AG04450 (cell line): ENCODE measurements around the gene C6orf132. TPM values are rescaled to one million over a fixed set of nuclear protein-coding genes. Genes with fewer than 3 reads are reported as not detected.
A peak's percentile ranks its signal among the peaks of the same experiment; 100 is the strongest.

ENCODE experiments used
- CTCF ChIA-PET: fragments of 300-600, 350-600 bp; formaldehyde crosslinking; extraction: SDS; loops from one replicate; lab custom pipeline; 2022; ENCODE audit warnings: antibody characterized with exemption, inconsistent platforms; lab: Charles Lee
- POLR2A ChIA-PET: fragments of 350-600 bp; formaldehyde crosslinking; extraction: SDS; loops from one replicate; lab custom pipeline; 2021; ENCODE audit warnings: antibody characterized with exemption, inconsistent platforms; lab: Yijun Ruan, JAX
- DNase-seq: peaks from one replicate; pipeline ENCODE4 v3.0.0-alpha.2; 2011; ENCODE audit warnings: low read depth, low spot score
- H3K27ac ChIP-seq: one replicate; pipeline ENCODE4 v1.5.1; 2012; ENCODE audit warnings: low read depth, low read length, control low read depth
- H3K27me3 ChIP-seq: one replicate; pipeline ENCODE4 v1.6.0; 2012; ENCODE audit warnings: low read length; ENCODE audit not compliant: control insufficient read depth, insufficient read depth
- H3K4me3 ChIP-seq: 2 replicates; pipeline ENCODE4 v1.5.1; 2011; ENCODE audit warnings: mild to moderate bottlenecking, low read depth, low read length, control low read depth
- H3K9me3 ChIP-seq: 2 replicates; pipeline ENCODE4 v1.5.1; 2012; ENCODE audit warnings: low read length; ENCODE audit not compliant: control insufficient read depth, insufficient read depth
- CTCF ChIP-seq: IDR thresholded peaks from 2 replicates; pipeline ENCODE4 v1.5.1; 2011; ENCODE audit warnings: low read depth, low read length, control low read depth, inconsistent platforms
- polyA plus RNA-seq: library from polyadenylated mRNA; depleted of rRNA; stranded (reverse); fragments of >200 nt; gene quantifications from 2 replicates; pipeline ENCODE4 v1.2.3, GENCODE V29; 2011

C6orf132 gene
- polyA plus RNA-seq, 1 experiment, result 0.68 TPM

DNA sequence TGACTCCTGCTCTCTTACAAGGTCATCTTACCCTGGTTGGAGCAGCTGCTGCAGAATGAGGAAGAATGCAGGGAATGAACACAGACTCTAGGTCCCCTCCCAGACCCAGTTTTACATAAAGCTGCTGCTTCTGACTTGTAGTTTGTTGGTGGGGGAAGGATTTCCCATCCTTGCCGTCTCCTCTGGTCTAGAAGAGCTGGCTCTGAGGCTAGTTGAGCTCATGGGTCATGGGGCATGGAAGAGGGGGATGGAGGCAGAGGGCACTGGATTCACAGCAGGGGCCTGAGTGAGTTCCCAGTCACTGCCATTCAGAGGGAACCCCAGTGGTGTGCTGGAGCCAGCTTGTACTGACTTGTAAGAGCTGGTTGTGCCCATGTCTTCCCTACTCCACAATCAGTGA lies 21.6 kb upstream of the C6orf132 start:
- DNase-seq, result peak; percentile 39
- no peak for TF ChIP-seq CTCF
- no peak overlapping the region for H3K4me3 ChIP-seq
- no peak overlapping the region for H3K27ac ChIP-seq
- POLR2A ChIA-PET, result interaction anchor here (0.6 to 1.3 kb wide), 6 partner anchors 16 to 105 kb away, joined by 3 to 5 read pairs (median 3); partner anchors contain the start of gene C6orf132
- CTCF ChIA-PET, result interaction anchor here (0.7 to 2.8 kb wide), 8 partner anchors 16 to 384 kb away, joined by 3 to 24 read pairs (median 4); no protein-coding TSS in a partner anchor
- H3K27me3 ChIP-seq, result peaks cover 6% of the 10 kb centered on the region
- H3K9me3 ChIP-seq, result no peaks in the 10 kb centered on the region

GRCh38 chr6:42162812-42163211 lies 20.4 kb upstream of the C6orf132 start:
- ChIA-PET POLR2A (no interaction called here), CTCF (interaction anchor here (0.7 to 1.3 kb wide), 2 partner anchors 52 to 383 kb away, joined by 3 read pairs; partner anchors contain the start of gene FRS3)
- TF ChIP-seq CTCF, result no peak

DNA sequence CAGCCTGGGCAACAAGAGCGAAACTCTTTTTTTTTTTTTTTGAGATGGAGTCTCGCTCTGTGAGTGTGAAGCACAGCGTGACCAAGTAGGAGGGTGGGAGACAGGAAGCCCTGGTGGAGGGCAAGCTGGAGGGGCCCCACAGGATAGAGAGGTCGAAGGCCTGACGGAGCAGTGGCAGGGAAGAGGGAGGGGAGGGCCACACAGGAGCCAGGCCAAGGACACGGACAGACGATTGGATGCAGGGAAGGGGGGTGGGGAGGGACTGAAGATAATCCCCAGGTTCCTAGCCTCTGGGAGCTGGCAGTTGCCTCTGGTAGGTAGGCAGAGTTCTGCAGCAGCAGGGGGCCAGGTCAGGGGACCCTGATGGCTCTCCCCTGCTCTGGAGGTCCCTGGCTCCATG lies 20.0 kb upstream of the C6orf132 start:
- peaks cover 3% of the 10 kb centered on the region for H3K27me3 ChIP-seq
- ChIA-PET CTCF (interaction anchor here (0.7 to 1.3 kb wide), 4 partner anchors 19 to 383 kb away, joined by 3 to 4 read pairs (median 3); partner anchors contain the start of gene FRS3), POLR2A (no interaction called here)
- DNase-seq, result no peak
- no peak for TF ChIP-seq CTCF
- no peak overlapping the region for H3K27ac ChIP-seq
- H3K4me3 ChIP-seq, result no peak overlapping the region
- no peaks in the 10 kb centered on the region for H3K9me3 ChIP-seq

More at GRCh38 chr6:42162812-42163211, 20.4 kb upstream of the C6orf132 start:
- Histone ChIP-seq H3K27ac (no peak overlapping the region), H3K9me3 (no peaks in the 10 kb centered on the region), H3K4me3 (no peak overlapping the region), H3K27me3 (peaks cover 3% of the 10 kb centered on the region)
- no peak for DNase-seq

- H3K27me3 ChIP-seq, result peaks cover 3% of the 10 kb centered on the region
- ChIA-PET CTCF (no interaction called here), POLR2A (no interaction called here)
- H3K4me3 ChIP-seq, result no peak overlapping the region
- H3K9me3 ChIP-seq, result no peaks in the 10 kb centered on the region
- no peak for TF ChIP-seq CTCF
- H3K27ac ChIP-seq, result no peak overlapping the region
- no peak for DNase-seq
Observed at GRCh38 chr6:42159431-42160024, 17.1 kb upstream of the C6orf132 start.

DNA sequence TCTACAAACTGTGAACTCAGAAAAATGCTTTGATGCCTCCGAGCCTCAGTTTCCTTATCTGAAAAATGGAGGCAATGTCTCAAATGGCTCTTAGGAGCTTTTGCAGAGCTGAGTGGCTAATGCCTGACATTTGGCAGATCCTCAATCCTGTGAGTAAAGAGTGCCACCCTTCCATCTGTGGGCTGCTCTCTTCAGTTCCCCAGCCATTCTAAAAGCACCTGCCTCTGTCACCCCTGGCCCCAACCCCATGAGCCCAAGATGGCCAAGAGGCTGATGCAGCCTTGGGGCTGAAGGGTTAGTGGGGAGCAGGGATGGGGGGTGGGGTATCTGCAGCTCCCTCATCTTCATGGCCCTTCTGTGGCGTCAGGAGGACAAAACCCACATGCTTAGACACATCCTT lies 16.2 kb upstream of the C6orf132 start:
- no peak overlapping the region for H3K27ac ChIP-seq
- CTCF ChIA-PET, result no interaction called here
- POLR2A ChIA-PET, result no interaction called here
- peaks cover 8% of the 10 kb centered on the region for H3K27me3 ChIP-seq
- no peak overlapping the region for H3K4me3 ChIP-seq
- DNase-seq, result no peak
- no peak for TF ChIP-seq CTCF
- H3K9me3 ChIP-seq, result no peaks in the 10 kb centered on the region
